Neural cell (in vitro differentiated cells): ENCODE results near the gene ADAD1. TPM values are rescaled to one million over a fixed set of nuclear protein-coding genes. Genes with fewer than 3 reads are reported as not detected.

ENCODE experiments used
- H2AFZ ChIP-seq: fragments of 200-600, 300-800 bp; sonication (generic), shearing (Covaris generic); 2 replicates; pipeline ENCODE4 v1.6.0; 2014; ENCODE audit warnings: low read depth, mild to moderate bottlenecking, antibody characterized with exemption, low read length, moderate library complexity
- H3F3A ChIP-seq: fragments of 200-600 bp; shearing (Covaris generic); 2 replicates; pipeline ENCODE4 v1.6.1; 2016; ENCODE audit warnings: mild to moderate bottlenecking, moderate library complexity, mixed read lengths, antibody characterized with exemption, low read length; ENCODE audit not compliant: insufficient read depth, poor library complexity, severe bottlenecking
- H3K27ac ChIP-seq: fragments of 200-600, 300-800 bp; sonication (generic), shearing (Covaris generic); 2 replicates; pipeline ENCODE4 v1.5.1; 2014; ENCODE audit warnings: mild to moderate bottlenecking, low read length, moderate library complexity
- H3K27me3 ChIP-seq: fragments of 300-800, 200-600 bp; sonication (generic), shearing (Covaris generic); 2 replicates; pipeline ENCODE4 v1.6.0; 2014; ENCODE audit warnings: mild to moderate bottlenecking, low read depth, low read length, moderate library complexity; ENCODE audit not compliant: insufficient read depth
- H3K36me3 ChIP-seq: fragments of 300-800, 200-600 bp; sonication (generic), shearing (Covaris generic); 2 replicates; pipeline ENCODE4 v1.5.1; 2014; ENCODE audit warnings: mild to moderate bottlenecking, antibody characterized with exemption, low read length, moderate library complexity; ENCODE audit not compliant: insufficient read depth
- H3K4me2 ChIP-seq: fragments of 300-800, 200-600 bp; sonication (generic), shearing (Covaris generic); 2 replicates; pipeline ENCODE4 v1.6.0; 2014; ENCODE audit warnings: mild to moderate bottlenecking, low read length
- H3K4me3 ChIP-seq: fragments of 300-800, 200-600 bp; sonication (generic), shearing (Covaris generic); 2 replicates; pipeline ENCODE4 v1.5.1; 2014; ENCODE audit warnings: mild to moderate bottlenecking, low read length, moderate library complexity
- H3K79me2 ChIP-seq: fragments of 200-600 bp; shearing (Covaris generic); replicated peaks from 2 replicates; pipeline ENCODE4 v1.6.0; 2014; ENCODE audit warnings: mild to moderate bottlenecking, low read length, moderate library complexity; ENCODE audit not compliant: insufficient read depth
- H3K9ac ChIP-seq: fragments of 300-800, 200-600 bp; sonication (generic), shearing (Covaris generic); 2 replicates; pipeline ENCODE4 v1.6.1; 2016; ENCODE audit warnings: mild to moderate bottlenecking, low read length, mixed read lengths
- H3K9me2 ChIP-seq: fragments of 200-600 bp; shearing (Covaris generic); 2 replicates; pipeline ENCODE4 v1.6.1; 2016; ENCODE audit warnings: mild to moderate bottlenecking, low read length, mixed read lengths; ENCODE audit not compliant: insufficient read depth
- H3K9me3 ChIP-seq: fragments of 200-600, 300-800 bp; sonication (generic), shearing (Covaris generic); 2 replicates; pipeline ENCODE4 v1.6.1; 2016; ENCODE audit warnings: mild to moderate bottlenecking, mixed run types, low read length, moderate library complexity, mixed read lengths
- H4K20me1 ChIP-seq: fragments of 200-600 bp; shearing (Covaris generic); 2 replicates; pipeline ENCODE4 v1.6.1; 2016; ENCODE audit warnings: mild to moderate bottlenecking, mixed run types; ENCODE audit not compliant: insufficient read depth
- CTCF ChIP-seq: fragments of 450-650 bp; IDR thresholded peaks from 2 replicates; pipeline ENCODE4 v1.5.1; 2014; ENCODE audit warnings: antibody characterized with exemption, mild to moderate bottlenecking, moderate library complexity; ENCODE audit not compliant: poor library complexity, severe bottlenecking
- EP300 ChIP-seq: fragments of 450-650 bp; conservative IDR thresholded peaks from 2 replicates; pipeline ENCODE4 v1.6.1; 2014; ENCODE audit warnings: antibody characterized with exemption, mild to moderate bottlenecking, moderate library complexity; ENCODE audit not compliant: poor library complexity, severe bottlenecking
- EZH2 ChIP-seq: fragments of 200-600, 300-800 bp; shearing (Covaris generic), sonication (generic); IDR thresholded peaks from 2 replicates; pipeline ENCODE4 v1.6.1; 2014; ENCODE audit warnings: antibody characterized with exemption, low read length, borderline replicate concordance, mild to moderate bottlenecking; ENCODE audit not compliant: insufficient read depth, poor library complexity, severe bottlenecking
- MXI1 ChIP-seq: fragments of 450-650 bp; conservative IDR thresholded peaks from 2 replicates; pipeline ENCODE4 v1.6.1; 2014; ENCODE audit warnings: antibody characterized with exemption, mild to moderate bottlenecking; ENCODE audit not compliant: poor library complexity, severe bottlenecking
- POLR2AphosphoS5 ChIP-seq: IDR thresholded peaks from 2 replicates; pipeline ENCODE4 v1.6.1; 2012
- RAD21 ChIP-seq: fragments of 450-650 bp; conservative IDR thresholded peaks from 2 replicates; pipeline ENCODE4 v1.6.1; 2014; ENCODE audit warnings: antibody characterized with exemption, mild to moderate bottlenecking, moderate library complexity
- REST ChIP-seq: IDR thresholded peaks from 2 replicates; pipeline ENCODE4 v1.6.1; 2012; ENCODE audit warnings: borderline replicate concordance
- SMC3 ChIP-seq: fragments of 450-650 bp; conservative IDR thresholded peaks from 2 replicates; pipeline ENCODE4 v1.6.1; 2014; ENCODE audit warnings: antibody characterized with exemption, mild to moderate bottlenecking, moderate library complexity; ENCODE audit not compliant: poor library complexity
- TAF1 ChIP-seq: IDR thresholded peaks from 2 replicates; pipeline ENCODE4 v1.6.1; 2012; ENCODE audit warnings: low read depth
- polyA plus RNA-seq: library from polyadenylated mRNA; depleted of rRNA; stranded (reverse); fragments of >200 nt; gene quantifications from 2 replicates; pipeline ENCODE4 v1.2.3, GENCODE V29; 2014

ADAD1 gene
- polyA plus RNA-seq, 1 donor from 2014 or later: not detected

- Histone ChIP-seq H4K20me1 (no peaks in the 10 kb centered on the region), H3K27me3 (no peaks in the 10 kb centered on the region), H2AFZ (no peak overlapping the region), H3K9me2 (no peaks in the 10 kb centered on the region), H3K4me2 (no peak overlapping the region), H3K79me2 (no peaks in the 10 kb centered on the region), H3K9ac (no peak overlapping the region), H3K27ac (no peak overlapping the region), H3F3A (no peaks in the 10 kb centered on the region), H3K9me3 (no peaks in the 10 kb centered on the region), H3K36me3 (peaks cover 23% of the 10 kb centered on the region), H3K4me3 (no peak overlapping the region)
- TF ChIP-seq REST (no peak), RAD21 (no peak), CTCF (no peak), EZH2 (no peak), POLR2AphosphoS5 (no peak), MXI1 (no peak), TAF1 (no peak), EP300 (no peak), SMC3 (no peak)
Measured at GRCh38 chr4:122356317-122356808, 22.4 kb upstream of the ADAD1 start.

- Histone ChIP-seq H3F3A (no peaks in the 10 kb centered on the region), H3K4me2 (no peak overlapping the region), H3K36me3 (peaks cover 21% of the 10 kb centered on the region), H3K9me3 (no peaks in the 10 kb centered on the region), H4K20me1 (no peaks in the 10 kb centered on the region), H3K4me3 (no peak overlapping the region), H3K9ac (no peak overlapping the region), H2AFZ (no peak overlapping the region), H3K27ac (no peak overlapping the region), H3K9me2 (no peaks in the 10 kb centered on the region), H3K79me2 (no peaks in the 10 kb centered on the region), H3K27me3 (no peaks in the 10 kb centered on the region)
- TF ChIP-seq EZH2 (no peak), POLR2AphosphoS5 (no peak), RAD21 (no peak), EP300 (no peak), MXI1 (no peak), SMC3 (no peak), CTCF (no peak), REST (no peak), TAF1 (no peak)
Measured at GRCh38 chr4:122360754-122361153, 18.1 kb upstream of the ADAD1 start.
